Ascending aorta (tissue), 2 donors: Measurements from ENCODE around the gene SCIN. TPM values are rescaled to one million over a fixed set of nuclear protein-coding genes. Genes with fewer than 3 reads are reported as not detected.

Experiments
- DNase-seq, 2 donors: peaks; one replicate each; pipeline ENCODE4 v3.0.0-alpha.2; 2019; ENCODE audit warnings: low spot score in 2 of 2
- H3K27ac ChIP-seq, 2 donors: fragments of 200-600 bp; sonication (generic); one replicate each; pipeline ENCODE4 v1.5.1; 2016 to 2017; ENCODE audit warnings: mild to moderate bottlenecking in 1 of 2
- H3K27me3 ChIP-seq: fragments of 200-600 bp; sonication (generic); one replicate; pipeline ENCODE4 v1.5.1; 2017
- H3K36me3 ChIP-seq, 2 donors: fragments of 200-600 bp; sonication (generic); one replicate each; pipeline ENCODE4 v1.5.1; 2016
- H3K4me1 ChIP-seq, 2 donors: fragments of 200-600 bp; sonication (generic); one replicate each; pipeline ENCODE4 v1.5.1; 2016 to 2017; ENCODE audit warnings: mild to moderate bottlenecking in 1 of 2
- H3K4me3 ChIP-seq, 2 donors: fragments of 200-600 bp; sonication (generic); one replicate each; pipeline ENCODE4 v1.5.1; 2016 to 2017; ENCODE audit warnings: mild to moderate bottlenecking in 1 of 2
- H3K9me3 ChIP-seq, 2 donors: fragments of 200-600 bp; sonication (generic); one replicate each; pipeline ENCODE4 v1.5.1; 2016
- CTCF ChIP-seq, 3 experiments: fragments of 200-600 bp in 2 of 3; fragments of 450-650 bp in 1 of 3; sonication (generic) in 2 of 3; IDR thresholded peaks; one replicate each; pipeline ENCODE4 v1.5.1; 2016 to 2019; ENCODE audit warnings: antibody characterized with exemption in 3 of 3, mild to moderate bottlenecking in 1 of 3, moderate library complexity in 1 of 3
- intact Hi-C: fragments of 100-400 bp; cut with DNase I; formaldehyde crosslinking; loops from one replicate; pipeline ENCODE4 v1.15.1; 2023
- total RNA-seq: library from RNA; depleted of rRNA; stranded (reverse); fragments of >200 nt; gene quantifications from one replicate; pipeline ENCODE4 v1.1.0, GENCODE V29; 2016

Gene SCIN
- total RNA-seq, 1 donor from 2014 or later, result not detected

DNA sequence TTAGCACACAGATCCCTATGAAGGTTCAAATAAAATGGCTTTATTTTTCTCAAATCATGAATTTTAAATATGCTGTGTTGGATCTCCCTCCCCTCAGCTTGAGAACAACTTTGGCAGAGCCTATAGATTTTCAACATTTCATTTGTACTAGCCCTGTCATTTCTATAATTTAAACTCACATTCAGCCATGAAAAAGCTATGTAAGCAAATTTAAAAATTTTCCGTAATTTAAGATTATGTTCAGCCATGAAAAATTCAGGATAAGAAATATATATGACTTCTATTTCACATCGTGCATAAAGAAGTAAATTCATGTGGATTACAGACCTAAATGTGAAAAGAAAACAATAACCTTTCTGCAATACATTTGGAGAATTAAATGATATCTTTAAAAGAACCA, 36.5 kb upstream of the SCIN start:
- no peaks in the 10 kb centered on the region for H3K9me3 ChIP-seq
- TF ChIP-seq CTCF (IDR thresholded peaks at IDR 0.05), result no peak
- no peak overlapping the region for H3K4me3 ChIP-seq
- no peaks in the 10 kb centered on the region for H3K27me3 ChIP-seq
- no peak overlapping the region for H3K27ac ChIP-seq
- no peaks in the 10 kb centered on the region for H3K36me3 ChIP-seq
- no peak for DNase-seq
- intact Hi-C loops, result no loop called here
- H3K4me1 ChIP-seq, result no peaks in the 10 kb centered on the region

GRCh38 chr7:12539681-12540080, 30.8 kb upstream of the SCIN start:
- Histone ChIP-seq H3K4me1 (no peaks in the 10 kb centered on the region), H3K27ac (no peak overlapping the region), H3K27me3 (no peaks in the 10 kb centered on the region), H3K9me3 (no peaks in the 10 kb centered on the region), H3K36me3 (no peaks in the 10 kb centered on the region), H3K4me3 (no peak overlapping the region)
- intact Hi-C loops, result no loop called here
- no peak for TF ChIP-seq CTCF (IDR thresholded peaks at IDR 0.05)
- no peak for DNase-seq

- Histone ChIP-seq H3K27me3 (no peaks in the 10 kb centered on the region), H3K9me3 (no peaks in the 10 kb centered on the region), H3K27ac (no peak overlapping the region), H3K4me1 (no peaks in the 10 kb centered on the region), H3K36me3 (no peaks in the 10 kb centered on the region), H3K4me3 (no peak overlapping the region)
- no peak for DNase-seq
- intact Hi-C loops, result no loop called here
- TF ChIP-seq CTCF (IDR thresholded peaks at IDR 0.05), result no peak
Measured at GRCh38 chr7:12540850-12541249, 29.7 kb upstream of the SCIN start.

GRCh38 chr7:12543586-12543985, 26.9 kb upstream of the SCIN start:
- no peak for DNase-seq
- no peak overlapping the region for H3K4me3 ChIP-seq
- no peaks in the 10 kb centered on the region for H3K4me1 ChIP-seq
- intact Hi-C loops, result no loop called here
- TF ChIP-seq CTCF (IDR thresholded peaks at IDR 0.05), result no peak
- no peaks in the 10 kb centered on the region for H3K9me3 ChIP-seq
- H3K36me3 ChIP-seq, result no peaks in the 10 kb centered on the region
- H3K27ac ChIP-seq, result no peak overlapping the region
- H3K27me3 ChIP-seq, result no peaks in the 10 kb centered on the region

GRCh38 chr7:12549106-12549505, 21.4 kb upstream of the SCIN start:
- Histone ChIP-seq H3K4me1 (no peaks in the 10 kb centered on the region), H3K4me3 (no peak overlapping the region), H3K27me3 (no peaks in the 10 kb centered on the region), H3K27ac (no peak overlapping the region), H3K36me3 (no peaks in the 10 kb centered on the region), H3K9me3 (no peaks in the 10 kb centered on the region)
- intact Hi-C loops, result no loop called here
- DNase-seq, result no peak
- no peak for TF ChIP-seq CTCF (IDR thresholded peaks at IDR 0.05)

GRCh38 chr7:12550956-12551355, 19.6 kb upstream of the SCIN start:
- DNase-seq, result no peak
- H3K27ac ChIP-seq, result no peak overlapping the region
- TF ChIP-seq CTCF (IDR thresholded peaks at IDR 0.05), result no peak
- intact Hi-C loops, result no loop called here
- no peaks in the 10 kb centered on the region for H3K36me3 ChIP-seq
- H3K9me3 ChIP-seq, result no peaks in the 10 kb centered on the region
- no peaks in the 10 kb centered on the region for H3K4me1 ChIP-seq
- H3K4me3 ChIP-seq, result no peak overlapping the region
- H3K27me3 ChIP-seq, result no peaks in the 10 kb centered on the region
